HTERT RPE-1 (cell line): ENCODE data around the gene AUNIP.

Experiments
- in situ Hi-C: fragments of 300-500 bp; cut with MboI; formaldehyde crosslinking; loops from 4 replicates; pipeline ENCODE4 v1.14.3; 2020; ENCODE audit warnings: low sequenced_read_pairs

The AUNIP gene

GRCh38 chr1:25890239-25891034 is 31.2 kb upstream of the AUNIP start:
- in situ Hi-C loops = no loop called here

- in situ Hi-C loops = no loop called here
Observed at GRCh38 chr1:25889470-25889869, 30.2 kb upstream of the AUNIP start.

- in situ Hi-C loops = no loop called here
Observed at GRCh38 chr1:25888426-25888987, 29.2 kb upstream of the AUNIP start.

- in situ Hi-C loops = no loop called here
Observed at GRCh38 chr1:25885602-25886001, 26.3 kb upstream of the AUNIP start.

GRCh38 chr1:25881266-25881665 is 22.0 kb upstream of the AUNIP start:
- in situ Hi-C loops = no loop called here

- in situ Hi-C loops = no loop called here
Observed at GRCh38 chr1:25880518-25880917, 21.3 kb upstream of the AUNIP start.

- in situ Hi-C loops = no loop called here
Observed at GRCh38 chr1:25879675-25880074, 20.4 kb upstream of the AUNIP start.

- in situ Hi-C loops = no loop called here
Observed at GRCh38 chr1:25878690-25879089, 19.4 kb upstream of the AUNIP start.

- in situ Hi-C loops = no loop called here
Observed at GRCh38 chr1:25877155-25877554, 17.9 kb upstream of the AUNIP start.

- in situ Hi-C loops = no loop called here
Observed at GRCh38 chr1:25876693-25877077, 17.4 kb upstream of the AUNIP start.

GRCh38 chr1:25875856-25876692 is 16.8 kb upstream of the AUNIP start:
- in situ Hi-C loops = no loop called here

- in situ Hi-C loops = no loop called here
Observed at GRCh38 chr1:25875154-25875855, 16.0 kb upstream of the AUNIP start, which contains the start of gene PAQR7. Gene PAQR7 (minus strand): TSS chr1:25875708. CDS start chr1:25863839, 11,869 bp downstream.

- in situ Hi-C loops = no loop called here
Observed at GRCh38 chr1:25874635-25875153, 15.4 kb upstream of the AUNIP start.

GRCh38 chr1:25874209-25874608 is 15.0 kb upstream of the AUNIP start:
- in situ Hi-C loops = no loop called here

GRCh38 chr1:25873120-25873519 is 13.9 kb upstream of the AUNIP start:
- in situ Hi-C loops = no loop called here

GRCh38 chr1:25872713-25873112 is 13.5 kb upstream of the AUNIP start:
- in situ Hi-C loops = no loop called here

GRCh38 chr1:25871704-25872494 is 12.6 kb upstream of the AUNIP start:
- in situ Hi-C loops = no loop called here

GRCh38 chr1:25871086-25871703 is 11.9 kb upstream of the AUNIP start:
- in situ Hi-C loops = no loop called here

- in situ Hi-C loops = no loop called here
Observed at GRCh38 chr1:25870614-25871013, 11.4 kb upstream of the AUNIP start.
